ENCODE measurements around the gene PAN3.

- TF ChIP-seq EZH2phosphoT487 (IDR thresholded peaks at IDR 0.05; ENCODE audit: insufficient read depth, low read depth) (no peak), EZH2 (IDR thresholded peaks at IDR 0.05; ENCODE audit: insufficient read depth, poor library complexity, severe bottlenecking) (no peak)
Observed at GRCh38 chr13:28245465-28245864, 107.1 kb downstream of the PAN3 start.
